ENCODE measurements around the gene NUDT8. TPM values are rescaled to one million over a fixed set of nuclear protein-coding genes. Genes with fewer than 3 reads are reported as not detected.

The NUDT8 gene
- polyA plus RNA-seq, 1 donor (not counting 4 experiments of a cell fraction or from before 2014, with no cell fraction given) = 1.1 TPM

DNA sequence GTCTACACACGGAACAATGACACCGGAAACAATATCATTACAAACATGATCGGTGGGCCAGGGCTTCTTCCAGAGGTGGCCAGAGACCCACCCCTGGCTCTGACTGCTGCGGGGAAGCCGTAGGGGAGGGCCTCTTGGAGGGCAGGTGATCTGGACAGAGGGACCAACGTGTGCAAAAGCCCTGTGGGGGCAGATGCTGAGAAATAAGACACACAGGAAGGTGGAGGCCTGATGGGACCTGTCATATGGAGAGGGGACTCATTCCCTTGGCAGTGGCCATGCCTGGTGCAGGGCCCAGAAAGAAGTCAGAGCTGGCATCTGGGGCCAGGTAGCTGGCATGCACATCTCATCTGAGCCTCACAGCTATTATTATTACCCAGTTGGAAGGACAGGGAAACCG, 43.6 kb upstream of the NUDT8 start:
- Histone ChIP-seq H3K36me3 (ENCODE audit: control insufficient read depth in 2 of 2, extremely low read depth in 1 of 2, insufficient read depth in 2 of 2, low read length in 2 of 2) (no peaks in the 10 kb centered on the region), H3K27ac (ENCODE audit: control insufficient read depth, insufficient read depth, low read length) (no peak overlapping the region), H2AFZ (ENCODE audit: control insufficient read depth, low read length) (no peak overlapping the region), H3K4me1 (ENCODE audit: control insufficient read depth, extremely low read depth, insufficient read depth, low read length) (peaks cover 16% of the 10 kb centered on the region), H3K27me3 (ENCODE audit: control insufficient read depth, extremely low read depth, insufficient read depth, low read length) (no peaks in the 10 kb centered on the region), H3K4me2 (ENCODE audit: control insufficient read depth, extremely low read depth, insufficient read depth, low read depth, low read length) (no peak overlapping the region), H3K9ac (ENCODE audit: control insufficient read depth, extremely low read depth, insufficient read depth, low read length) (no peak overlapping the region), H3K9me3 (ENCODE audit: control insufficient read depth, low read depth, low read length) (no peaks in the 10 kb centered on the region), H3K4me3 (ENCODE audit: control insufficient read depth in 2 of 3, extremely low read depth in 1 of 3, insufficient read depth in 2 of 3, low read depth in 1 of 3, low read length in 3 of 3) (peak overlapping the region in 1 of 3 experiments; percentile 29), H4K20me1 (ENCODE audit: control insufficient read depth, extremely low read depth, insufficient read depth, low read length) (no peaks in the 10 kb centered on the region), H3K79me2 (ENCODE audit: control insufficient read depth, insufficient read depth, low read length) (no peaks in the 10 kb centered on the region), H3K9me1 (ENCODE audit: control insufficient read depth, extremely low read depth, insufficient read depth, low read length) (no peaks in the 10 kb centered on the region)
- dilution Hi-C loops (cut with MboI; ENCODE audit: extremely low pct_ligation_motif_present, low sequenced_read_pairs) = no loop called here
- no peak for DNase-seq (ENCODE audit: low read depth, low spot score)
- TF ChIP-seq, protein P1, sequence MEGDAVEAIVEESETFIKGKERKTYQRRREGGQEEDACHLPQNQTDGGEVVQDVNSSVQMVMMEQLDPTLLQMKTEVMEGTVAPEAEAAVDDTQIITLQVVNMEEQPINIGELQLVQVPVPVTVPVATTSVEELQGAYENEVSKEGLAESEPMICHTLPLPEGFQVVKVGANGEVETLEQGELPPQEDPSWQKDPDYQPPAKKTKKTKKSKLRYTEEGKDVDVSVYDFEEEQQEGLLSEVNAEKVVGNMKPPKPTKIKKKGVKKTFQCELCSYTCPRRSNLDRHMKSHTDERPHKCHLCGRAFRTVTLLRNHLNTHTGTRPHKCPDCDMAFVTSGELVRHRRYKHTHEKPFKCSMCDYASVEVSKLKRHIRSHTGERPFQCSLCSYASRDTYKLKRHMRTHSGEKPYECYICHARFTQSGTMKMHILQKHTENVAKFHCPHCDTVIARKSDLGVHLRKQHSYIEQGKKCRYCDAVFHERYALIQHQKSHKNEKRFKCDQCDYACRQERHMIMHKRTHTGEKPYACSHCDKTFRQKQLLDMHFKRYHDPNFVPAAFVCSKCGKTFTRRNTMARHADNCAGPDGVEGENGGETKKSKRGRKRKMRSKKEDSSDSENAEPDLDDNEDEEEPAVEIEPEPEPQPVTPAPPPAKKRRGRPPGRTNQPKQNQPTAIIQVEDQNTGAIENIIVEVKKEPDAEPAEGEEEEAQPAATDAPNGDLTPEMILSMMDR (optimal IDR thresholded peaks at IDR 0.05 in 1 of 3, IDR thresholded peaks at IDR 0.05 in 1 of 3, conservative IDR thresholded peaks at IDR 0.05 in 1 of 3; ENCODE audit: extremely low read depth in 1 of 3, insufficient read depth in 2 of 3, low read length in 3 of 3) = no peak
- TF ChIP-seq EZH2 (IDR thresholded peaks at IDR 0.05; ENCODE audit: low read length) = no peak
- no peak for FAIRE-seq

DNA sequence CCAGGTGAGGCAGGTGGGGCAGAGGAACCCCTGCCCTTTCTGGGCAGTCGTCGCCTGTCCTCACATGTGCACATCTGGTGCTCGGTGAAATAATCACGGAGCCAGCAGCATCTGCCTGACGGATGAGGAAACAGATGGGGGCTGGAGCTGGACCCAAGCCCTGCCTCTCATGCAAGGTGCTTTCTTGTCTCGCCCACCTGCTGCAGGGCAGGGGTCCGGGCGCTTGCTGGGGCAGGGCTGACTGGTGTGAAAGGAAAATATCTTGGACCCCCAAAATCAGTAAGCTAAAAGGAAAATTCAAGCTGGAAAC, 41.4 kb upstream of the NUDT8 start:
- H3K36me3 ChIP-seq (ENCODE audit: control insufficient read depth in 2 of 2, extremely low read depth in 1 of 2, insufficient read depth in 2 of 2, low read length in 2 of 2) = no peaks in the 10 kb centered on the region
- H3K4me3 ChIP-seq (ENCODE audit: control insufficient read depth in 2 of 3, extremely low read depth in 1 of 3, insufficient read depth in 2 of 3, low read depth in 1 of 3, low read length in 3 of 3) = no peak overlapping the region
- DNase-seq (ENCODE audit: low read depth, low spot score) (no peak), FAIRE-seq (no peak)
- H3K4me2 ChIP-seq (ENCODE audit: control insufficient read depth, extremely low read depth, insufficient read depth, low read depth, low read length) = no peak overlapping the region
- H3K9me1 ChIP-seq (ENCODE audit: control insufficient read depth, extremely low read depth, insufficient read depth, low read length) = no peaks in the 10 kb centered on the region
- no peaks in the 10 kb centered on the region for H4K20me1 ChIP-seq (ENCODE audit: control insufficient read depth, extremely low read depth, insufficient read depth, low read length)
- no peaks in the 10 kb centered on the region for H3K79me2 ChIP-seq (ENCODE audit: control insufficient read depth, insufficient read depth, low read length)
- no peak overlapping the region for H2AFZ ChIP-seq (ENCODE audit: control insufficient read depth, low read length)
- no peak overlapping the region for H3K27ac ChIP-seq (ENCODE audit: control insufficient read depth, insufficient read depth, low read length)
- no peaks in the 10 kb centered on the region for H3K27me3 ChIP-seq (ENCODE audit: control insufficient read depth, extremely low read depth, insufficient read depth, low read length)
- TF ChIP-seq, protein P1 (optimal IDR thresholded peaks at IDR 0.05 in 1 of 3, IDR thresholded peaks at IDR 0.05 in 1 of 3, conservative IDR thresholded peaks at IDR 0.05 in 1 of 3; ENCODE audit: extremely low read depth in 1 of 3, insufficient read depth in 2 of 3, low read length in 3 of 3) = no peak
- no peak for TF ChIP-seq EZH2 (IDR thresholded peaks at IDR 0.05; ENCODE audit: low read length)
- dilution Hi-C loops (cut with MboI; ENCODE audit: extremely low pct_ligation_motif_present, low sequenced_read_pairs) = no loop called here
- no peaks in the 10 kb centered on the region for H3K9me3 ChIP-seq (ENCODE audit: control insufficient read depth, low read depth, low read length)
- H3K9ac ChIP-seq (ENCODE audit: control insufficient read depth, extremely low read depth, insufficient read depth, low read length) = no peak overlapping the region
- H3K4me1 ChIP-seq (ENCODE audit: control insufficient read depth, extremely low read depth, insufficient read depth, low read length) = peaks cover 16% of the 10 kb centered on the region
